Esophagus muscularis mucosa (tissue), 4 donors: ENCODE results near the gene CRYBG2. TPM values are rescaled to one million over a fixed set of nuclear protein-coding genes. Genes with fewer than 3 reads are reported as not detected.

Experiments used
- DNase-seq: peaks from one replicate; pipeline ENCODE4 v3.0.0-alpha.2; 2017; ENCODE audit errors: extremely low spot score
- H3K27ac ChIP-seq, 4 donors: fragments of 200-600 bp; sonication (generic); replicated peaks in 1 of 4; 1 replicate in 3 of 4; 2 replicates in 1 of 4; pipeline ENCODE4 v1.5.1; 2016 to 2019; ENCODE audit warnings: mild to moderate bottlenecking in 1 of 4
- H3K27me3 ChIP-seq, 4 donors: fragments of 200-600 bp; sonication (generic); one replicate each; pipeline versions ENCODE4 v1.5.1 to v1.6.0; 2016 to 2019
- H3K36me3 ChIP-seq, 4 donors: fragments of 200-600 bp; sonication (generic); one replicate each; pipeline ENCODE4 v1.5.1; 2016 to 2019
- H3K4me1 ChIP-seq, 4 donors: fragments of 200-600 bp; sonication (generic); one replicate each; pipeline ENCODE4 v1.5.1; 2016 to 2019
- H3K4me3 ChIP-seq, 4 donors: fragments of 200-600 bp; sonication (generic); 1 replicate in 2 of 4; 2 replicates in 2 of 4; pipeline ENCODE4 v1.5.1; 2016 to 2019; ENCODE audit warnings: mild to moderate bottlenecking in 4 of 4, moderate library complexity in 1 of 4
- H3K9me3 ChIP-seq, 4 donors: fragments of 200-600 bp; sonication (generic); 1 replicate in 3 of 4; 2 replicates in 1 of 4; pipeline ENCODE4 v1.5.1; 2016 to 2019
- EP300 ChIP-seq: sonication (generic); formaldehyde crosslinking; IDR thresholded peaks from one replicate; pipeline ENCODE4 v1.6.1; 2017; ENCODE audit warnings: antibody characterized with exemption
- POLR2A ChIP-seq: fragments of 450-650 bp; IDR thresholded peaks from one replicate; pipeline ENCODE4 v1.6.1; 2017; ENCODE audit warnings: antibody characterized with exemption, moderate library complexity, mild to moderate bottlenecking, low read depth
- POLR2AphosphoS5 ChIP-seq, 2 donors: sonication (generic); formaldehyde crosslinking; IDR thresholded peaks; one replicate each; pipeline ENCODE4 v1.6.1; 2017; ENCODE audit warnings: antibody characterized with exemption in 2 of 2
- WGBS: methylation state at CpG from one replicate; pipeline ENCODE4 v1.1.5; 2018; 5-methylcytosine and 5-hydroxymethylcytosine counted together
- intact Hi-C: fragments of 100-400 bp; cut with DNase I; formaldehyde crosslinking; loops from one replicate; pipeline ENCODE4 v1.15.1; 2023
- total RNA-seq, 4 donors: library from RNA; depleted of rRNA; stranded (reverse); fragments of >200 nt; gene quantifications; one replicate each; pipeline versions ENCODE4 v1.1.0 to v1.2.1, GENCODE V29; 2016
- TF ChIP-seq, protein P1 (sequence below), 3 experiments: fragments of 200-600 bp in 2 of 3; fragments of 450-650 bp in 1 of 3; sonication (generic) in 2 of 3; IDR thresholded peaks; one replicate each; pipeline ENCODE4 v1.5.1; 2017 to 2019; ENCODE audit warnings: antibody characterized with exemption in 3 of 3, mild to moderate bottlenecking in 2 of 3, moderate library complexity in 1 of 3

The CRYBG2 gene
- total RNA-seq, 4 donors from 2014 or later = 0.42 to 0.86 TPM; not detected in 2

DNA sequence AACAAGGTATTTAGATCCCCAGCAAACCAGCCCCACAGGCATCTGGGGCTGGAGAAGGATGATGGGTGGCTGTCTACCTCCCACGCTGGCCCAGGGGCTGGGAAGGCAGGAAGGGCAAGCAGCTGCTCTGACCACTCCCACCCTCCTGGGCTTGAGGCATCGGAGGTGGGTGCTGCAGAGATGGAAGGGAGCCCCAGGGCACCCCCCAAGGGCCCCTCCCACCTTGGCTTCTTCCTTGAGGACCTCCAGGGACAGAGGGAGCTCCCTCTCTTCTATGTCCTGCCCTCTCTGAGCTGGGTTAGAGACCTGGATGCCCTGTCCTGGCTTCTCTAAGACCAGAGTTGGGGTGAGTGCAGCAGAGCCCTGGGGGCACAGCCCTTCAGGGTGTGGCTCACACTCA is 33.0 kb downstream of the CRYBG2 start:
- Histone ChIP-seq H3K27me3 (peaks cover 0 to 18% (median 2%) of the 10 kb centered on the region in 4 donors), H3K36me3 (no peaks in the 10 kb centered on the region), H3K27ac (no peak overlapping the region), H3K9me3 (no peaks in the 10 kb centered on the region), H3K4me1 (peaks cover 7 to 22% (median 15%) of the 10 kb centered on the region in 4 donors), H3K4me3 (no peak overlapping the region)
- DNase-seq = no peak
- intact Hi-C loops = loop anchor here (1.0 to 5.0 kb wide), 2 partner anchors 46 to 149 kb away; partner anchors contain the start of gene ZNF593OS
- TF ChIP-seq POLR2A (no peak), EP300 (no peak), POLR2AphosphoS5 (IDR thresholded peaks at IDR 0.05) (no peak)
- TF ChIP-seq, protein P1, sequence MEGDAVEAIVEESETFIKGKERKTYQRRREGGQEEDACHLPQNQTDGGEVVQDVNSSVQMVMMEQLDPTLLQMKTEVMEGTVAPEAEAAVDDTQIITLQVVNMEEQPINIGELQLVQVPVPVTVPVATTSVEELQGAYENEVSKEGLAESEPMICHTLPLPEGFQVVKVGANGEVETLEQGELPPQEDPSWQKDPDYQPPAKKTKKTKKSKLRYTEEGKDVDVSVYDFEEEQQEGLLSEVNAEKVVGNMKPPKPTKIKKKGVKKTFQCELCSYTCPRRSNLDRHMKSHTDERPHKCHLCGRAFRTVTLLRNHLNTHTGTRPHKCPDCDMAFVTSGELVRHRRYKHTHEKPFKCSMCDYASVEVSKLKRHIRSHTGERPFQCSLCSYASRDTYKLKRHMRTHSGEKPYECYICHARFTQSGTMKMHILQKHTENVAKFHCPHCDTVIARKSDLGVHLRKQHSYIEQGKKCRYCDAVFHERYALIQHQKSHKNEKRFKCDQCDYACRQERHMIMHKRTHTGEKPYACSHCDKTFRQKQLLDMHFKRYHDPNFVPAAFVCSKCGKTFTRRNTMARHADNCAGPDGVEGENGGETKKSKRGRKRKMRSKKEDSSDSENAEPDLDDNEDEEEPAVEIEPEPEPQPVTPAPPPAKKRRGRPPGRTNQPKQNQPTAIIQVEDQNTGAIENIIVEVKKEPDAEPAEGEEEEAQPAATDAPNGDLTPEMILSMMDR (IDR thresholded peaks at IDR 0.05) = no peak
- no CpG with 5 or more reads among the region's 2 CpGs for WGBS

DNA sequence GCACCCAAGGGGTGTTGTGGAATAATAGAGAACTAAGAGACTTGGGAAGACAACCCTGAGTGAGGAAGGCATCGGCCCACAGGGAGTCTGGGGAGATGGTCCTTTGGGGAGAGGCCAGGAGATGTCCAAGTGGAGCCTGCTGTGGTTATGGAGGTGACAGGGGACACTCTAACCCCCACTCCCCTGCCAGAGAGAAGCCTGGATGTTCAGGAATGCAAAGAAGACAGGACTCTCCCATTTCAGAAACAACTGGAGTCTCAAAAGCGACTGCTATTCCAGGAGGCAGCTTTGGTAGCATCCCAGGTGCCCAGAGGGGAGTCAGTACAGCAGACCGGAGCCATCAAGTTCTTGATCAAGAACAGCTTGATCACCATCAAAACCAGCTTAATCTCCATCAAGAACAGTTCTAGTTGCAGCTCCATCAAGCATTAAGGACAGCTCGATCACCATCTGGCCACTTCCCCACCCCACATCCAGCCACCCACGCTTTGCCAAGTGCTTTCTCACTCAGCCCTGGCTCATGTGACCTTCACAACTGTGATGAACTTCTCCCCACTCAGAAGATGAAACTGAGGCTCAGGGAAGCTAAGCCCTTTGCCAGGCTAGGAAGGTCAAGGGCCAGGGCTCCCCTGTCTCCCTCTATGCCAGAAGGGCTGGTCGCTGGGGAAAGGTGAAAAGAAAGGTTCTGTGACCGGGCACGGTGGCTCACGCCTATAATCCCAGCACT is 35.4 kb downstream of the CRYBG2 start:
- peak overlapping the region in 2 of 4 donors; percentile 1 to 34 for H3K27ac ChIP-seq
- TF ChIP-seq POLR2A (no peak), POLR2AphosphoS5 (IDR thresholded peaks at IDR 0.05) (no peak), EP300 (no peak)
- TF ChIP-seq, protein P1 (IDR thresholded peaks at IDR 0.05) = no peak
- peak overlapping the region in 2 of 4 donors; percentile 8 to 33 for H3K4me3 ChIP-seq
- 76% methylated on average over 9 of the region's 9 CpGs for WGBS
- no peaks in the 10 kb centered on the region for H3K9me3 ChIP-seq
- no peaks in the 10 kb centered on the region for H3K36me3 ChIP-seq
- peaks cover 0 to 12% (median 2%) of the 10 kb centered on the region in 4 donors for H3K27me3 ChIP-seq
- DNase-seq = no peak
- intact Hi-C loops = no loop called here
- peaks cover 7 to 22% (median 15%) of the 10 kb centered on the region in 4 donors for H3K4me1 ChIP-seq

DNA sequence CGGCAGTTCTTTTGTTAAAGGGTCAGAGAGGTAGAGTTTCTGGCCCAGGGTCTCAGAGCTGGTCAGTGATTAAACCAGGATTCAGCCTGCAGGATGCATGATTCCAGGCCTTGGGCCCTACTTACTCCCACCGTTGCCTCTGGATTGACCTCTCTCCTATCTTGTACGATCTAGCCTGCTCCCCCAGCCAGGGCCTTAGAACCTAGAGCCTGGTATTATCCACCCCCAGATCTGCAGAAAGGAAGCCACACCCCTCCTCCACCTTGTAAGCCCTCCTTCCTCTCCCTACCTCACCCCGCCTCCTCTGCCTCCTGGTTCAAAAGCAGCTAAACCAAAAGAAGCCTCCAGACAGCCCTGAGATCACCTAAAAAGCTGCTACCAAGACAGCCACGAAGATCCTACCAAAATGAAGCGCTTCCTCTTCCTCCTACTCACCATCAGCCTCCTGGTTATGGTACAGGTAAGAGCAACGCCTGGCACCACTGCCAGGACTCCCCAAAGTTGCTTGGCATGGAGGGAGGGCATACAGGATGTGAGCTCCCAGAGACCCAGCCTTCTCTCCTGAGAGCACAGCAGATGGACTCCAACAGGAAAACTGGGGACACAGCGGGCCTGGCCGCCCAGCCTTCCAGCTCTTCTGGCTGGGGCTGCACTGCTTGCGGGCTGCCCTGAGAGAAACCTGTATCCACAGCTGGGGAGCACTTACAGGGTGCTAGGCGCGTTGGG is 36.2 kb downstream of the CRYBG2 start, which contains the start of gene CD52:
TSS of gene CD52 (plus strand) at position 347 of the 726 bp plus-strand sequence. CDS start at position 407, 60 bp downstream.
- H3K4me3 ChIP-seq = peak within 1 kb of the TSS in 2 of 4 donors; percentile 8 to 33
- intact Hi-C loops = loop anchor here (1.0 kb wide), 1 partner anchor 14 kb away; no protein-coding TSS in a partner anchor
- no peak for TF ChIP-seq POLR2AphosphoS5 (IDR thresholded peaks at IDR 0.05)
- no peak for TF ChIP-seq EP300
- TF ChIP-seq, protein P1 (IDR thresholded peaks at IDR 0.05) = no peak
- TF ChIP-seq POLR2A = no peak
- H3K4me1 ChIP-seq = peaks cover 7 to 22% (median 15%) of the 10 kb centered on the region in 4 donors
- WGBS = 77% methylated on average over 11 of the region's 12 CpGs
- no peaks in the 10 kb centered on the region for H3K9me3 ChIP-seq
- no peaks in the 10 kb centered on the region for H3K36me3 ChIP-seq
- H3K27me3 ChIP-seq = peaks cover 0 to 12% (median 2%) of the 10 kb centered on the region in 4 donors
- no peak for DNase-seq
- H3K27ac ChIP-seq = peak within 1 kb of the TSS in 2 of 4 donors; percentile 1 to 34

DNA sequence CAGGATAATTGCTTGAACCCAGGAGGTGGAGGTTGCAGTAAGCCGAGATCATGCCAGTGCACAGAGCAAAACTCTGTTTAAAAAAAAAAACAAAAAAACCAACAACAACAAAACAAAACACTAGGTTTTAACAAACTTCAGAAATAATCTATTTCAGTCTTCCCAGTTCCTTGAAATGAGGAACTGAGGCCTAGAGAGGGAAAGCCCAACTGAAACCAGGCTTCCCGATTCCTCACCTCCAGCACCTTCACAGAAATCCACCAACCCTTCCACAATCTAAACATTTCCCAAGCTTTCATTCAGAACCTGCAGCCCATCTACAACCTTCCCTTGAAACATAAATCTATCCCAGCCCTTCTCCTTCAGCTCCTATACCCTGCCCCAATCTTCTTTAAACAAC is 36.8 kb downstream of the CRYBG2 start:
- H3K27ac ChIP-seq = no peak overlapping the region
- H3K27me3 ChIP-seq = peaks cover 0 to 12% (median 2%) of the 10 kb centered on the region in 4 donors
- TF ChIP-seq, protein P1 (IDR thresholded peaks at IDR 0.05) = no peak
- TF ChIP-seq POLR2AphosphoS5 (IDR thresholded peaks at IDR 0.05) (no peak), EP300 (no peak), POLR2A (no peak)
- H3K36me3 ChIP-seq = no peaks in the 10 kb centered on the region
- WGBS = 88% methylated on average over 2 of the region's 2 CpGs
- H3K9me3 ChIP-seq = no peaks in the 10 kb centered on the region
- H3K4me1 ChIP-seq = peaks cover 7 to 22% (median 15%) of the 10 kb centered on the region in 4 donors
- intact Hi-C loops = loop anchor here (1.0 kb wide), 1 partner anchor 14 kb away; no protein-coding TSS in a partner anchor
- no peak overlapping the region for H3K4me3 ChIP-seq
- DNase-seq = no peak
